Upper lobe of right lung (tissue), 1 donor: Measurements from ENCODE around the gene PGS1. TPM values are rescaled to one million over a fixed set of nuclear protein-coding genes. Genes with fewer than 3 reads are reported as not detected.

ENCODE experiments used
- ATAC-seq: fragments of 200-7000 bp; cut with Tn5 transposase; one replicate; pipeline ENCODE4 v1.9.1; 2020; ENCODE audit warnings: mild to moderate bottlenecking, moderate library complexity
- DNase-seq: peaks from one replicate; pipeline ENCODE4 v3.0.0-alpha.2; 2020
- H3K27ac ChIP-seq: fragments of 200-600 bp; one replicate; pipeline ENCODE4 v1.8.0; 2022
- H3K27me3 ChIP-seq: fragments of 200-600 bp; one replicate; pipeline ENCODE4 v1.8.0; 2022; ENCODE audit warnings: mild to moderate bottlenecking
- H3K36me3 ChIP-seq: fragments of 200-600 bp; one replicate; pipeline ENCODE4 v1.8.0; 2022
- H3K4me1 ChIP-seq: fragments of 200-600 bp; one replicate; pipeline ENCODE4 v1.8.0; 2022
- H3K4me3 ChIP-seq: fragments of 200-600 bp; one replicate; pipeline ENCODE4 v1.8.0; 2022; ENCODE audit warnings: mild to moderate bottlenecking
- H3K9me3 ChIP-seq: fragments of 200-600 bp; one replicate; pipeline ENCODE4 v1.8.0; 2022
- intact Hi-C: fragments of 100-400 bp; cut with DNase I; formaldehyde crosslinking; loops from one replicate; pipeline ENCODE4 v1.11.0; 2022
- total RNA-seq: library from RNA; stranded (reverse); fragmentation: NEBNext Ultra II Directional; extraction: Animal tissue kit (Norgen Biotek cat#: 25700); gene quantifications from one replicate; pipeline ENCODE4 v1.2.1, GENCODE V29; 2021
- TF ChIP-seq, protein P1 (sequence below): fragments of 200-600 bp; IDR thresholded peaks from one replicate; pipeline ENCODE4 v1.8.0; 2022; ENCODE audit warnings: antibody characterized with exemption
- donor health status: DM: no; HTN: yes; CAD: no; lungs with severe emphysema.

Gene PGS1
- total RNA-seq, 1 donor from 2014 or later: 95.5 TPM

GRCh38 chr17:78345791-78346494 lies 32.5 kb upstream of the PGS1 start:
- TF ChIP-seq, protein P1, sequence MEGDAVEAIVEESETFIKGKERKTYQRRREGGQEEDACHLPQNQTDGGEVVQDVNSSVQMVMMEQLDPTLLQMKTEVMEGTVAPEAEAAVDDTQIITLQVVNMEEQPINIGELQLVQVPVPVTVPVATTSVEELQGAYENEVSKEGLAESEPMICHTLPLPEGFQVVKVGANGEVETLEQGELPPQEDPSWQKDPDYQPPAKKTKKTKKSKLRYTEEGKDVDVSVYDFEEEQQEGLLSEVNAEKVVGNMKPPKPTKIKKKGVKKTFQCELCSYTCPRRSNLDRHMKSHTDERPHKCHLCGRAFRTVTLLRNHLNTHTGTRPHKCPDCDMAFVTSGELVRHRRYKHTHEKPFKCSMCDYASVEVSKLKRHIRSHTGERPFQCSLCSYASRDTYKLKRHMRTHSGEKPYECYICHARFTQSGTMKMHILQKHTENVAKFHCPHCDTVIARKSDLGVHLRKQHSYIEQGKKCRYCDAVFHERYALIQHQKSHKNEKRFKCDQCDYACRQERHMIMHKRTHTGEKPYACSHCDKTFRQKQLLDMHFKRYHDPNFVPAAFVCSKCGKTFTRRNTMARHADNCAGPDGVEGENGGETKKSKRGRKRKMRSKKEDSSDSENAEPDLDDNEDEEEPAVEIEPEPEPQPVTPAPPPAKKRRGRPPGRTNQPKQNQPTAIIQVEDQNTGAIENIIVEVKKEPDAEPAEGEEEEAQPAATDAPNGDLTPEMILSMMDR: no peak
- H3K36me3 ChIP-seq: no peaks in the 10 kb centered on the region
- H3K27me3 ChIP-seq: no peaks in the 10 kb centered on the region
- H3K4me3 ChIP-seq: no peak overlapping the region
- DNase-seq (no peak), ATAC-seq (no peak)
- H3K9me3 ChIP-seq: no peaks in the 10 kb centered on the region
- H3K27ac ChIP-seq: no peak overlapping the region
- intact Hi-C loops: no loop called here
- H3K4me1 ChIP-seq: peaks cover 53% of the 10 kb centered on the region

DNA sequence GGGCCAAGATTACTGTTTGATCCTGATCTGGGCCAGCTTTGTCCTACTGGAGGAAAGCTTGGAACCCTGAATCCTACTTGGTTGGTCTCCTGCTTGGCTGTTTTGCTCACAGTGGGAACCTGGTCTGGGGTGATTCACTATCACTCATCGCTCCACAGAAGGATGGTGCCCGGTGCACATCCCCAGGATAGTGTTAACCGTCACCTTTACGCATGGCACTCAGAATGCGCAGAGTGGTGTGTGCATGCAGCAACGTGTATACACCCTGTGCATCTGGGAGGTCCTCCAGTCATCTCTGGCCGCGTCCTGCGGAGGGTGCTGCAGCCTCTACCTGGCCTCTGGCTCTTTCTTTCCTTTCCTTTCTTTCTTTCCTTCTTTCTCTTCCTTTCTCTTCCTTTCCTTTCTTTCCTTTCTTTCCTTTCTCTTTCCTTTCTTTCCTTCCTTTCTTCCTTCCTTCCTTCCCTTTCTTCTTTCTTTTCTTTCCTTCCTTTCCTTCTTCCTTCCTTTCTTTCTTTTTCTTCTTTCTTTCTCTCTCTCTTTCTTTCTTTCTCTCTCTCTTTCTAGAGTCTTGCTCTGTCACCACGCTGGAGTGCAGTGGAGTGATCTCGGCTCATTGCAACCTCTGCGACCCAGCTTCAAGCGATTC lies 31.7 kb upstream of the PGS1 start:
- DNase-seq (no peak), ATAC-seq (no peak)
- intact Hi-C loops: no loop called here
- TF ChIP-seq, protein P1: no peak
- H3K4me3 ChIP-seq: no peak overlapping the region
- H3K27me3 ChIP-seq: no peaks in the 10 kb centered on the region
- peaks cover 61% of the 10 kb centered on the region for H3K4me1 ChIP-seq
- no peaks in the 10 kb centered on the region for H3K9me3 ChIP-seq
- H3K27ac ChIP-seq: no peak overlapping the region
- H3K36me3 ChIP-seq: no peaks in the 10 kb centered on the region

GRCh38 chr17:78347453-78347852 lies 31.0 kb upstream of the PGS1 start:
- Histone ChIP-seq H3K4me3 (no peak overlapping the region), H3K27ac (no peak overlapping the region), H3K4me1 (peaks cover 63% of the 10 kb centered on the region), H3K36me3 (no peaks in the 10 kb centered on the region), H3K9me3 (no peaks in the 10 kb centered on the region), H3K27me3 (no peaks in the 10 kb centered on the region)
- TF ChIP-seq, protein P1: no peak
- DNase-seq (peak; percentile 84), ATAC-seq (peak; percentile 11)
- intact Hi-C loops: no loop called here

DNA sequence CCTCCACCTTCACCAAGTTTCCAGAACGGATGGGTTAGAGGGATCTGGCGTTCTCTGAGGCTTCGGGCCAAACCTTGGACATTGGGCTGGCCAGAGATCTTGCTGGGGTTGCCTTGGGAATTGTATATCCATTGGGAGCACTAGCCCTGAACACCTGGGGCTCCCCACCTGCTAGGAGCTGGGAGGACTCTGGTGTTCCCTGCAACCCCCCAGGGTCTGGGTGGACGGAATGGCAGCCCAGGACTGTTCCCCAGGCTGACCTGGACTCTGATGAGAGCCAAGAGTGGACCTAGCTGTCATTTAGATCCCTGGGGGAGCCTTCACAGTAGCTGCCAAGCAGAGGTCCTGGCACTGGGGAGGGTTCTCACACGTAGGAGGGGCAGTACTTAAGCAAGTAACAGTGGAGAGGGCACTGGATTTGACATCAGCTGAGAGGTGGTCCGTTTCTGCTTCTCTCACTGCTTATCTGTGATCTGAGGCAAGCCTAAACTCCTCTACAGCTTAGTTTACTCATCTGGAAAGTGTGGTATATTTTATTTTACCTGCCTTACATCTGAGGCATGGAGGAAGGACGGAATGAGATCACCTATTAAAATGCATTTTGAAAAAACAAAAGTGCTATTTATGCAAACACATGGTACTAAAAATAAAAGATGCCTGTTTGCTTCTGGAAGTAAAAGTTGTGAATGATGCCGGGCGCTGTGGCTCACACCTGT lies 30.2 kb upstream of the PGS1 start:
- no peak for ATAC-seq
- peaks cover 60% of the 10 kb centered on the region for H3K4me1 ChIP-seq

GRCh38 chr17:78349891-78350642 lies 28.4 kb upstream of the PGS1 start:
- ATAC-seq (no peak), DNase-seq (no peak)
- Histone ChIP-seq H3K36me3 (no peaks in the 10 kb centered on the region), H3K4me1 (peaks cover 61% of the 10 kb centered on the region), H3K9me3 (no peaks in the 10 kb centered on the region), H3K27me3 (no peaks in the 10 kb centered on the region), H3K27ac (no peak overlapping the region), H3K4me3 (no peak overlapping the region)
- TF ChIP-seq, protein P1: no peak
- intact Hi-C loops: no loop called here

More for the DNA sequence above, 30.2 kb upstream of the PGS1 start:
- Histone ChIP-seq H3K36me3 (no peaks in the 10 kb centered on the region), H3K4me3 (no peak overlapping the region), H3K27me3 (no peaks in the 10 kb centered on the region), H3K9me3 (no peaks in the 10 kb centered on the region), H3K27ac (no peak overlapping the region)
- DNase-seq: no peak
- intact Hi-C loops: no loop called here
- TF ChIP-seq, protein P1: no peak
